Liver (tissue), 9 donors: ENCODE results near the gene IL12RB1. TPM values are rescaled to one million over a fixed set of nuclear protein-coding genes. Genes with fewer than 3 reads are reported as not detected.

ENCODE experiments used
- DNase-seq: peaks from one replicate; pipeline ENCODE4 v3.0.0-alpha.2; 2017; ENCODE audit warnings: low spot score
- H3K27ac ChIP-seq, 2 donors: one replicate each; pipeline ENCODE4 v1.7.0; 2013; ENCODE audit warnings: inconsistent platforms in 2 of 2, low read length in 2 of 2, control low read depth in 1 of 2, low read depth in 1 of 2, mild to moderate bottlenecking in 1 of 2
- H3K27me3 ChIP-seq, 4 donors: one replicate each; pipeline versions ENCODE4 v1.6.1 to v1.7.0; 2013; ENCODE audit warnings: low read length in 3 of 4, inconsistent platforms in 1 of 4, mild to moderate bottlenecking in 1 of 4, moderate library complexity in 1 of 4; ENCODE audit not compliant: control insufficient read depth in 4 of 4, insufficient read depth in 4 of 4
- H3K36me3 ChIP-seq, 4 donors: one replicate each; pipeline versions ENCODE4 v1.6.1 to v1.7.0; 2013; ENCODE audit warnings: low read length in 3 of 4, mild to moderate bottlenecking in 3 of 4, low read depth in 1 of 4, moderate library complexity in 1 of 4; ENCODE audit not compliant: control insufficient read depth in 4 of 4, insufficient read depth in 3 of 4
- H3K4me1 ChIP-seq, 4 donors: one replicate each; pipeline versions ENCODE4 v1.6.1 to v1.7.0; 2013; ENCODE audit warnings: low read length in 3 of 4, mild to moderate bottlenecking in 3 of 4, moderate library complexity in 1 of 4; ENCODE audit not compliant: control insufficient read depth in 4 of 4, insufficient read depth in 4 of 4
- H3K4me3 ChIP-seq, 3 donors: one replicate each; pipeline versions ENCODE4 v1.6.1 to v1.7.0; 2013; ENCODE audit warnings: low read length in 3 of 3, control low read depth in 1 of 3, low read depth in 1 of 3, mild to moderate bottlenecking in 1 of 3
- H3K9ac ChIP-seq, 2 donors: one replicate each; pipeline ENCODE4 v1.7.0; 2013; ENCODE audit warnings: low read length in 2 of 2, mild to moderate bottlenecking in 2 of 2, moderate library complexity in 2 of 2, control low read depth in 1 of 2, low read depth in 1 of 2
- H3K9me3 ChIP-seq, 4 donors: one replicate each; pipeline versions ENCODE4 v1.6.1 to v1.7.0; 2013; ENCODE audit warnings: low read length in 3 of 4; ENCODE audit not compliant: control insufficient read depth in 4 of 4
- ATF3 ChIP-seq: IDR thresholded peaks from 2 replicates; pipeline ENCODE4 v1.6.1; 2016; ENCODE audit warnings: antibody characterized with exemption
- CTCF ChIP-seq: fragments of 150-350 bp; IDR thresholded peaks from 2 replicates; pipeline ENCODE4 v1.5.1; 2017; ENCODE audit warnings: improper control_type of control experiment, low read depth, low read length; ENCODE audit not compliant: missing input control
- EGR1 ChIP-seq, 2 donors: IDR thresholded peaks; 2 replicates each; pipeline ENCODE4 v1.6.1; 2016 to 2018; ENCODE audit warnings: antibody characterized with exemption in 2 of 2, low read depth in 2 of 2
- FOXA1 ChIP-seq: IDR thresholded peaks from 2 replicates; pipeline ENCODE4 v1.6.1; 2016; ENCODE audit warnings: antibody characterized with exemption
- FOXA2 ChIP-seq: IDR thresholded peaks from 2 replicates; pipeline ENCODE4 v1.6.1; 2016; ENCODE audit warnings: antibody characterized with exemption
- GABPA ChIP-seq, 2 donors: IDR thresholded peaks in 1 of 2; conservative IDR thresholded peaks in 1 of 2; 2 replicates each; pipeline ENCODE4 v1.6.1; 2016; ENCODE audit warnings: antibody characterized with exemption in 2 of 2, mild to moderate bottlenecking in 1 of 2, moderate library complexity in 1 of 2
- HNF4A ChIP-seq, 2 donors: conservative IDR thresholded peaks; 2 replicates each; pipeline ENCODE4 v1.6.1; 2016; ENCODE audit warnings: antibody characterized with exemption in 2 of 2, mild to moderate bottlenecking in 2 of 2
- JUND ChIP-seq, 2 donors: IDR thresholded peaks; 2 replicates each; pipeline ENCODE4 v1.6.1; 2016; ENCODE audit warnings: antibody characterized with exemption in 2 of 2
- MAX ChIP-seq: IDR thresholded peaks from 2 replicates; pipeline ENCODE4 v1.6.1; 2016; ENCODE audit warnings: antibody characterized with exemption
- RAD21 ChIP-seq, 2 donors: IDR thresholded peaks; 2 replicates each; pipeline ENCODE4 v1.6.1; 2016; ENCODE audit warnings: antibody characterized with exemption in 2 of 2, mild to moderate bottlenecking in 2 of 2
- REST ChIP-seq: IDR thresholded peaks from 2 replicates; pipeline ENCODE4 v1.6.1; 2016; ENCODE audit warnings: antibody characterized with exemption, mild to moderate bottlenecking
- RXRA ChIP-seq, 2 donors: IDR thresholded peaks; 2 replicates each; pipeline ENCODE4 v1.6.1; 2017 to 2018; ENCODE audit warnings: antibody characterized with exemption in 2 of 2, mild to moderate bottlenecking in 1 of 2
- SP1 ChIP-seq: IDR thresholded peaks from 2 replicates; pipeline ENCODE4 v1.6.1; 2018; ENCODE audit warnings: antibody characterized with exemption, mild to moderate bottlenecking
- TAF1 ChIP-seq: conservative IDR thresholded peaks from 2 replicates; pipeline ENCODE4 v1.6.1; 2016; ENCODE audit warnings: antibody characterized with exemption, mild to moderate bottlenecking
- YY1 ChIP-seq: IDR thresholded peaks from 2 replicates; pipeline ENCODE4 v1.6.1; 2016; ENCODE audit warnings: antibody characterized with exemption, mild to moderate bottlenecking
- ZBTB33 ChIP-seq: IDR thresholded peaks from 2 replicates; pipeline ENCODE4 v1.6.1; 2016; ENCODE audit warnings: antibody characterized with exemption
- WGBS: extraction: QIAGEN DNeasy Blood & Tissue Kit; methylation state at CpG from one replicate; pipeline ENCODE4 v1.1.7; 2013; 5-methylcytosine and 5-hydroxymethylcytosine counted together
- polyA plus RNA-seq, 2 donors: library from polyadenylated mRNA; stranded (reverse) in 1 of 2; unstranded in 1 of 2; fragments of 200-250 nt in 1 of 2; fragments of >200 nt in 1 of 2; fragmentation: Nextera tagmentation in 1 of 2; extraction: Ambion mirVana in 1 of 2; gene quantifications; one replicate each; pipeline versions ENCODE4 v1.2.1 to v1.2.3, GENCODE V29; 2013 to 2015
- total RNA-seq, 2 donors: library from RNA; depleted of rRNA; stranded (reverse); fragments of >200 nt; gene quantifications; one replicate each; pipeline ENCODE4 v1.2.3, GENCODE V29; 2014
- donor health status: healthy.
- donor health status: healthy.
- donor health status: healthy.
- donor health status: healthy.
- donor health status: healthy.

The IL12RB1 gene
- total and polyA plus RNA-seq, 4 donors, result 0.43 to 2.4 (median 1.1) TPM

- no peak overlapping the region for H3K4me3 ChIP-seq
- H3K36me3 ChIP-seq, result no peaks in the 10 kb centered on the region
- no peak overlapping the region for H3K9ac ChIP-seq
- TF ChIP-seq RXRA (IDR thresholded peaks at IDR 0.05), result no peak
- TF ChIP-seq ATF3, result no peak
- no peak for TF ChIP-seq YY1
- no peak for TF ChIP-seq JUND (IDR thresholded peaks at IDR 0.05)
- TF ChIP-seq FOXA1, result no peak
- TF ChIP-seq FOXA2, result no peak
- no peak for TF ChIP-seq RAD21 (IDR thresholded peaks at IDR 0.05)
- TF ChIP-seq CTCF, result no peak
- no peak for TF ChIP-seq ZBTB33
- no peak for TF ChIP-seq REST
- no peak for TF ChIP-seq EGR1 (IDR thresholded peaks at IDR 0.05; ENCODE audit: low read depth in 2 of 2)
- no peak for TF ChIP-seq SP1
- TF ChIP-seq GABPA (IDR thresholded peaks at IDR 0.05 in 1 of 2, conservative IDR thresholded peaks at IDR 0.05 in 1 of 2), result no peak
- TF ChIP-seq MAX, result no peak
- peaks cover 2 to 19% (median 8%) of the 10 kb centered on the region in 4 donors for H3K4me1 ChIP-seq
- no peaks in the 10 kb centered on the region for H3K27me3 ChIP-seq
- H3K9me3 ChIP-seq, result no peaks in the 10 kb centered on the region
- WGBS, result 96% methylated on average over 3 of the region's 3 CpGs
- DNase-seq, result no peak
- H3K27ac ChIP-seq, result no peak overlapping the region
Measured at GRCh38 chr19:18043676-18044075, 43.1 kb downstream of the IL12RB1 start.

- Histone ChIP-seq H3K9me3 (no peaks in the 10 kb centered on the region), H3K27me3 (no peaks in the 10 kb centered on the region), H3K4me1 (peaks cover 0 to 10% (median 3%) of the 10 kb centered on the region in 4 donors), H3K27ac (no peak overlapping the region), H3K36me3 (no peaks in the 10 kb centered on the region), H3K4me3 (no peak overlapping the region), H3K9ac (no peak overlapping the region)
- TF ChIP-seq CTCF (no peak), RAD21 (IDR thresholded peaks at IDR 0.05) (no peak), ATF3 (no peak), HNF4A (conservative IDR thresholded peaks at IDR 0.05) (no peak), RXRA (IDR thresholded peaks at IDR 0.05) (no peak), REST (no peak), EGR1 (IDR thresholded peaks at IDR 0.05; ENCODE audit: low read depth in 2 of 2) (no peak), FOXA1 (no peak), JUND (IDR thresholded peaks at IDR 0.05) (no peak), MAX (no peak), SP1 (no peak), TAF1 (no peak)
- DNase-seq, result no peak
- 86% methylated on average over 2 of the region's 2 CpGs for WGBS
Measured at GRCh38 chr19:18041054-18041453, 45.7 kb downstream of the IL12RB1 start.
